Kidney glomerular epithelial cell (primary cell): ENCODE results near the gene HSFX1.
"Not testable (repeated sequence)": the region's sequence is repeated elsewhere in the genome, so short reads cannot be mapped to it uniquely, and the experiment has no call there.

Experiments used
- DNase-seq: peaks from one replicate; lab custom pipeline; 2025; lab: John Stamatoyannopoulos, UW

Gene HSFX1, protein sequence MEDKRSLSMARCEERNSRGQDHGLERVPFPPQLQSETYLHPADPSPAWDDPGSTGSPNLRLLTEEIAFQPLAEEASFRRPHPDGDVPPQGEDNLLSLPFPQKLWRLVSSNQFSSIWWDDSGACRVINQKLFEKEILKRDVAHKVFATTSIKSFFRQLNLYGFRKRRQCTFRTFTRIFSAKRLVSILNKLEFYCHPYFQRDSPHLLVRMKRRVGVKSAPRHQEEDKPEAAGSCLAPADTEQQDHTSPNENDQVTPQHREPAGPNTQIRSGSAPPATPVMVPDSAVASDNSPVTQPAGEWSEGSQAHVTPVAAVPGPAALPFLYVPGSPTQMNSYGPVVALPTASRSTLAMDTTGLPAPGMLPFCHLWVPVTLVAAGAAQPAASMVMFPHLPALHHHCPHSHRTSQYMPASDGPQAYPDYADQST

DNA sequence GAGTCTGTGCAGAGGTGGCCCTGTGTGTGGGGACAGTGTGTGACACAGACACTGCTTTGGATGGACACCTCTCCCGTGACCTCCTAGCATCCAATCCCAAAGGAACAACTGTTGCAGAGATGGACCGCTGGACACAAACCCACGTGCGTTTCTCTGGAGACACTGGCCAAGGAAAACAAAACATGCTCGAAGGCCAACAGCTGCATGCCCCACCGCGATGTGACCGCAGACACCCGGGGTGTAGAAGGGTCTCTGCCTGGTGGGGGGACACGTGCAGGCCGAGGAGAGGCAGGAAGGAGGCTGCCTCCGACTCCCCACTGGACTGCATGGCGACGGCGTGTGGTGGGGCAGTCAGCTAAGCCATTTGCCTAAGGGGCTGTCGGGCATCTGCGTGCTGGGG is at the start of gene HSFX1:
HSFX1 (plus strand) TSS at position 301 of the 400 bp plus-strand sequence. CDS start 614 bp downstream, outside the sequence.
- DNase-seq, result not testable (repeated sequence)

GRCh38 chrX:149727308-149727707 is 46.6 kb upstream of the HSFX1 start:
- not testable (repeated sequence) for DNase-seq

DNA sequence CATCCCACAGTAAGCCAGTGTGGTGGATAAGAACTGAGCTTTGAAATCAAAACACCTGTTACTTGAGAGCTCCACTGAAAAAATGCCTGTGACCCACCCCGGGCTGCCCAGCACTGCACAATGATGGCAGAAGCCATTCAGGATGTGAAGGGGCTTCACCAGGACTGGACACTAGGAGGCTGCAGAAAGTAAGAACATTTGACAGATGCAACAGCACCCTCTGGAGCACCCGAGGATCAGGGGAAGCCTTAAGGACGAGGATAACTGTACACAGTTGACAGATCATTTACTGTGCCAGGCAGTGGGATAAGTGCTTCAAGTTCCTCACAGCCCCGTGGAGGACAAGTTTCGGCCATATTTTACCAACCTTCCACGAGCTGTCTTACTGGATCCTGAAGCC is 31.6 kb upstream of the HSFX1 start:
- not testable (repeated sequence) for DNase-seq

DNA sequence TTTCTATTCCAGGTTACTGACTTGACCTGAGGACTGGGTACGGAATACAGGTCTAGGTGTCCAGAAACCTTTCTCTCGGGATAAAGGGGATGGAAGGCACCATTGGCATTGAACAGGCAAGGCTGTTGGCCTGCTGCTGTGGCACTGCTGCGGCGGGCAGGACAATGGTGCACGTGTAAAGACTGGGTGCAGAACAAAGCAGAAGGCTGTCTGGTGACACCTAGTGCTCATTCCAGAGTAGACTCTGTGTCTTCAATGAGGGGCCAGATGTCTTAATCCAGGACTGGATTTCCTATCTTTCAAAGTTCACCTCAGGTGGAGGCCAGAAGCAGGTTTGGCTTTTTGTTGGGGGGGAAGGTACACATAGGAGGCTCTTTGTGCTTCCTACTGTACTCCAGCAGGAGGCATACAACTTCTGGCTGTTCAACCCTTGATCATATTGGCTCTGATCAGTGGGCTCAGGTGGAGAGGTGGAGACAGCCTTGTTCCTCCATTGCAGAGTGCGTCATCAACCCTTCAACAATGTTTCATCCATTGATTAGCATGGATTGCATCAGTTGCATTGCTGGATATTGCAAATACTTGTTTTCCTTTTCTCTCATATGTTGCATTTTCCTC is 27.4 kb upstream of the HSFX1 start:
- not testable (repeated sequence) for DNase-seq

GRCh38 chrX:149757206-149758067 is 16.4 kb upstream of the HSFX1 start:
- no peak for DNase-seq

DNA sequence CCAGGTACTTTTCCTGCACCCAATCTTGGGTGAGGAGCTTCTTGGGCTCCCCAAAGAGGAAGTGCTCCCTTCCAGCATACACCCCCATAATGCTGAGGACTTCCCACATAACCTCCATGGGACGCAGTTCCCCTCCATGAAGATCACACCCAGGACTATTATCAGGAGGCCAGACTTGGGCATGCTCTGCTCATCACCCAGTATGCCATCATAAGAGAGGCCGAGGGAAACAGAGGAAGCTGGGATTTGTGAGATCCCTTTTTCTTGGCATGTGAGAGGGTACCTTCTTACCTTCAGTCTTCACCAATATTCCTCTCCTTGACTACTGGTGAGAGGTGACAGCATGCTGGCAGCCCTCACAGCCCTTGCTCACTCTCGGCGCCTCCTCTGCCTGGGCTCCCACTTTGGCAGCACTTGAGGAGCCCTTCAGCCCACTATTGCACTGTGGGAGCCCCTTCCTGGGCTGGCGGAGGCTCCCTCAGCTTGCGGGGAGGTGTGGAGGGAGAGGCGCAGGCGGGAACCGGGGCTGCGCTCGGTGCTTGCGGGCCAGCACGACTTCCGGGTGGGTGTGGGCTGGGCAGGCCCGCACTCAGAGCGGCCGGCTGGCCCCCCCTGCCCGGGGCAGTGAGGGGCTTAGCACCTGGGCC is 15.7 kb upstream of the HSFX1 start:
- no peak for DNase-seq

DNA sequence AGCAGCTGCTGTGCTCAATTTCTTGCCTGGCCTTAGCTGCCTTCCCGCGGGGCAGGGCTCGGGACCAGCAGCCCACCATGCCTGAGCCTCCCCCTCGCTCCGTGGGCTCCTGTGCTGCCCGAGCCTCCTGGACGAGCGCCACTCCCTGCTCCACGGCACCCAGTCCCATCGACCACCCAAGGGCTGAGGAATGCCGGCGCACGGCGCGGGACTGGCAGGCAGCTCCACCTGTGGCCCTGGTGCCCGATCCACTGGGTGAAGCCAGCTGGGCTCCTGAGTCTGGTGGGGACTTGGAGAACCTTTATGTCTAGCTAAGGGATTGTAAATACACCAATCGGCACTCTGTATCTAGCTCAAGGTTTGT is 15.2 kb upstream of the HSFX1 start:
- DNase-seq, result not testable (repeated sequence)

- DNase-seq, result no peak
Observed at GRCh38 chrX:149759824-149760223, 14.0 kb upstream of the HSFX1 start.

- no peak for DNase-seq
Observed at GRCh38 chrX:149760965-149761364, 12.9 kb upstream of the HSFX1 start.

- not testable (repeated sequence) for DNase-seq
Observed at GRCh38 chrX:149761858-149762674, 11.8 kb upstream of the HSFX1 start.

GRCh38 chrX:149762696-149763614 is 10.9 kb upstream of the HSFX1 start:
- no peak for DNase-seq

DNA sequence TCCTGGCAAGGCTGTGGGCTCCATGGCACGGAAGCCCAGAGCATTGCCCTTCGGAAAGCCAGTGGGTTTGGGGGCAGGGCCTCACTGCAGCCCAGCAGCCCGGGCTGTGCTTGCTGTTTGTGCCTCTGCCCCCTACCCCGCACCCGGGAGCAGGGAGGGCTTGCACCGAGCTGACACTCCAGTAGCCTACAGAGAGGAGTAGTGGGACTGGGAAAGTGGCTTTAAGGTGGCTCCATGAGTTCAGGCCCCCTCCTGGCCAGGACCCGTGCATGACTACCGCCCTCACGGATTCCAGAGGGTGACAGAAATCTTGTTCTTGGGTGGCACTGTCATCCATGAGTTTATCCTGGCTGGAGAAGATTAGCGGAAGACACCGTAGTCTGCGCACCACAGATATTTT is 3.5 kb upstream of the HSFX1 start:
- not testable (repeated sequence) for DNase-seq

GRCh38 chrX:149773026-149773425 is 842 bp upstream of the HSFX1 start:
- DNase-seq, result not testable (repeated sequence)

DNA sequence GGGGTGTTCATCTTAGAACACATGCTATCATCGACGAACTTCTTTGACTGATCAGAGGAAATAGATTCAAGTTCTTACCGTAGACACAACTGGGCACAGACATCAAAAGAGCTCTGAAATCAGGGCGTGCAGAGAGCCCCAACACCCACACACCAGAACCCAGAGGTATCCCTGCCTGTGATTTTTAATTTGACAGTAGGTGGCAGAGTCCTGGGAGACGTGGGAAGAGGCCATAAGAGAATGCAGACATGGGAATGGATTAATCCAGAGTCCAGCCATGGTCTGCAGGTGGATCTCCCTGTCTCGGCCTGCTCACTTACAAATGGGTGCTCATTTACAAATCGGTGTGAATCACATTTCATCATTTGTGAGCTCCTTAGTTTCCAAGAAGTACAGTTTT is 4.1 kb downstream of the HSFX1 start:
- DNase-seq, result not testable (repeated sequence)

DNA sequence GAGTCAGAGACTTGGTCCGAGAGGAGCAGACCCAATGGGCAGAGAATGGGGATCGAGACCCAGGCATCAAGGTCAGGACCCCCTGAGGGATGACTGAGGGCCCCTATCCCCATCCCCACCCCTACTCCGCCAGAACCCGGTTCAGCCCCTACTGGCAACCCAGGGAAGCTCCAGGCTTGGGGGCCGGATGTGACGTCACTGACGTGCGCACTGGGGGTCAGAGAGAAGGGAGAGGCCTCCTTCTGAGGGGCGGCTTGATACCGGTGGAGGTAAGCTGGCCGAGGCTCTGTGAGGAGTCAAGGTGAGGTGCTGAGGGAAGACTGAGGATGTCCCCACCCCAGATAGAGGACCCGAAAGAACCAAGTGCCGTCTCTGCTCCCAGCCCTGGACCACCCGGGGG is 7.9 kb downstream of the HSFX1 start, which contains the start of gene MAGEA9:
MAGEA9 (plus strand) TSS at position 204 of the 400 bp plus-strand sequence. CDS start 4,281 bp downstream, outside the sequence.
- DNase-seq, result not testable (repeated sequence)

DNA sequence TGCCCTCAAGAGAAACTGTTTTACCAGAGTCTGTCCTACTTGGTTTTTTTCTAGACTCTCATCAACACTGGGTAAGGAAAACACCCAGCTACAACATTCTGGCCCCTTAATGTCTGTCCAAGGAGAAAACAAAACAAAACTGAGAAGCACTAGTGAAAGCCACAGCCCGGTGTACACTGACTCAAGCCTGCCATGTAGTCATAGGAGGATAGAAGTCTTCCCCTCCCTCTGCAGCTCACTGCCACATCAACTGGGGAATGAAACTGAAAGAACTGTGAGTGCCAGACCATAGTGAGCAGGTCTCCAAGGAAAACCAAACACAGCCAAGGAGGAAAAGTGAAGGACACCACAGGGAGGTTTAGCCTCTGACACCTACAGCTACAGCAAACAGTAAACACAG is 21.7 kb downstream of the HSFX1 start:
- DNase-seq, result not testable (repeated sequence)

GRCh38 chrX:149799095-149799714 is 25.3 kb downstream of the HSFX1 start:
- no peak for DNase-seq

DNA sequence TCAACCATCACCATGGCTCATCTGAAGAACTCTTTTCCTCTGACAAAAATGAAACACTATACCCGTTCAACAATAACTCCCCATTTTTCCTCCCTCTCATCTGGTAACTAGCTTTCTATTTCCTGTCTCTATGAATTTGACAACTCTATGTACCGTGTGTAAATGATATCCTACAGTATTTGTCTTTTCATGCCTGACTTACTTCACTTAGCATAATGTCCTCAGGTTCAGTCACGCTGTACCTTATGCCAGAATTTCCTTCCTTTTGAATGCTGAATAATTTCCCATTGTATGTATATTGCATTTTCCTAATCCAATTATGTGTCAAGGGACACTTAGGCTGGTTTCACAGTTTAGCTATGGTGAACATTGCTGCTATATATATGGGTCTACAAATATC is 26.1 kb downstream of the HSFX1 start:
- no peak for DNase-seq

GRCh38 chrX:149803458-149804062 is 29.7 kb downstream of the HSFX1 start:
- DNase-seq, result no peak
